Measurements from ENCODE around the gene NCAPD3. TPM values are rescaled to one million over a fixed set of nuclear protein-coding genes. Genes with fewer than 3 reads are reported as not detected.

The NCAPD3 gene
- total RNA-seq, 1 experiment from 2014 or later: 63.0 TPM

DNA sequence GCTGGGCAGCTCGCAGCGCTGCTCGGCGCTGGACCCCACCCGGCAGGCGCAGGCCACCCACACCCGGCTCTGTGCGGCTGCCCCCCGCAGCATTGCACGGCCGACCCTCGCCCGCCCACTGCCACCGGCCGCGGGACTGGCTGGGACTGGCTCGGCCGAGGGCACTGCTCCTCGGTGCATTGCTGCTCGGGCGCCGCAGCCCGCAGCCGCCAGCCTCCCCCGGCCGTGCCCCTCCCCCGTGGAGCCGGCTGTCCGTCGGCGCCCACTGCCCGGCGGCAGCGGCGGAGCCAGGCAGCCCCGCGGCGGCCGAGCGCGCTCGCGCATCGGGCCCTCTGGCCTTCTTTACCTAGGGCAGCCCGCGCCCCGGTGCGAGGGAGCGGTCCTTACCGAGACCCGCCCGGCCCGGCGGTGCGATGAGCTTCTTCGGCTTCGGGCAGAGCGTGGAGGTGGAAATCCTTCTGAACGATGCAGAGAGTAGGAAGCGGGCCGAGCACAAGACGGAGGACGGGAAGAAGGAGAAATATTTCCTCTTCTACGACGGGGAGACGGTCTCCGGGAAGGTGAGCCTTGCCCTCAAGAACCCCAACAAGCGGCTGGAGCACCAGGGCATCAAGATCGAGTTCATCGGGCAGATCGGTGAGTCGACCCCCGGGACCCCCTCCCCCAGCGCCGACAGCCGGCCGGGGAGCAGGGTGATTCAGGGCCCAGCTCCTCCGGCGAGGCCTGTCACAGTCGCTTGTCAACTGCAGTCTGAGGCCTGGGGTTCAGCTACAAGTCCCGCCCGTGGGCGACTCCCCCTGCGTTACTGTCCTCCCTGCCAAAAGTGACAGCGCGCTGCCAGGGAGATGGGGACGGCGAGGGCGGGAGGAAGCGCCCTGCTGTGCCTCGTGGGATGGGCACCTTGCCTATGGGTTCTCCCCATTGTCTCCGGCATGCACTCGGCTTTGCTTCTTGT is 1.2 kb upstream of the NCAPD3 start:
- CTCF ChIA-PET: interaction anchor here (0.6 to 3.3 kb wide), 13 partner anchors 10 to 297 kb away, joined by 3 to 22 read pairs (median 4); partner anchors contain the start of genes ACAD8, GLB1L2, GLB1L3 and THYN1
- POLR2A ChIA-PET: interaction anchor here (1.2 kb wide), 1 partner anchor 29 kb away, joined by 4 read pairs; the partner anchor contains the start of genes ACAD8 and THYN1
- TF ChIP-seq, protein P1, sequence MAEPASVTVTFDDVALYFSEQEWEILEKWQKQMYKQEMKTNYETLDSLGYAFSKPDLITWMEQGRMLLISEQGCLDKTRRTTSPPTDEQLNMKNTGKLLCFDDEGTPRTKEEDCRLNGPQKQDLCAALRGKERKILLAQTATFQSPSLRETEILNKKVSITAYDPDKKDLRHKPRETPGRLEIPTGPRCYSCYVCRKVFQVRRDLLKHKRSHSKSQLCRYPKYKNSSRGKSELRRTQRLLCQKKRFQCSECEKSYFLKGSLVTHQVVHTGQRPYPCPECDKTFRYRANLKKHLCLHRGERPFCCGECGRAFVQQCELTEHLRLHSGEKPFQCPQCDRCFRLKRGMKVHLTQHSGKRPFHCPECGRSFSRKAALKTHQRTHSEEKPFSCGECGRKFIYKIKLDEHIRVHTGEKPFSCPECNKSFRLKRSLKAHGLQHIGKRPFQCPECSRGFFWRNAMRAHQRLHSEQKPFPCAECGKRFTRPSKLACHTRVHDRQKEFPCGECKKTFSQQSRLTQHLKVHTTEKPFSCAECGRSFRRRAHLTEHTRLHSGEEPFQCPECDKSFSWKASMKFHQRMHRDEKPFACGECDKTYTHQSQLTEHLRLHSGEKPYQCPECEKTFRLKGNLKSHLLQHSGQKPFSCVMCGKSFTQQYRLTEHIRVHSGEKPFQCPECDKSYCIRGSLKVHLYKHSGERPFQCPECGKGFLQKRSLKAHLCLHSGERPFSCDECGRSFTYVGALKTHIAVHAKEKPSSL (CRISPR knock-in tag; conservative IDR thresholded peaks at IDR 0.05): no peak
- TF ChIP-seq, protein P2, sequence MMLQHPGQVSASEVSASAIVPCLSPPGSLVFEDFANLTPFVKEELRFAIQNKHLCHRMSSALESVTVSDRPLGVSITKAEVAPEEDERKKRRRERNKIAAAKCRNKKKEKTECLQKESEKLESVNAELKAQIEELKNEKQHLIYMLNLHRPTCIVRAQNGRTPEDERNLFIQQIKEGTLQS (CRISPR knock-in tag; conservative IDR thresholded peaks at IDR 0.05): no peak
- TF ChIP-seq GABPB1 (CRISPR knock-in tag; IDR thresholded peaks at IDR 0.05): 0 out of 2 replicates have a peak, but pooled peaks have one; percentile 4
- TF ChIP-seq, protein P3, sequence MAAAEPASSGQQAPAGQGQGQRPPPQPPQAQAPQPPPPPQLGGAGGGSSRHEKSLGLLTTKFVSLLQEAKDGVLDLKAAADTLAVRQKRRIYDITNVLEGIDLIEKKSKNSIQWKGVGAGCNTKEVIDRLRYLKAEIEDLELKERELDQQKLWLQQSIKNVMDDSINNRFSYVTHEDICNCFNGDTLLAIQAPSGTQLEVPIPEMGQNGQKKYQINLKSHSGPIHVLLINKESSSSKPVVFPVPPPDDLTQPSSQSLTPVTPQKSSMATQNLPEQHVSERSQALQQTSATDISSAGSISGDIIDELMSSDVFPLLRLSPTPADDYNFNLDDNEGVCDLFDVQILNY (CRISPR knock-in tag; IDR thresholded peaks at IDR 0.05): no peak
- TF ChIP-seq, protein P4, sequence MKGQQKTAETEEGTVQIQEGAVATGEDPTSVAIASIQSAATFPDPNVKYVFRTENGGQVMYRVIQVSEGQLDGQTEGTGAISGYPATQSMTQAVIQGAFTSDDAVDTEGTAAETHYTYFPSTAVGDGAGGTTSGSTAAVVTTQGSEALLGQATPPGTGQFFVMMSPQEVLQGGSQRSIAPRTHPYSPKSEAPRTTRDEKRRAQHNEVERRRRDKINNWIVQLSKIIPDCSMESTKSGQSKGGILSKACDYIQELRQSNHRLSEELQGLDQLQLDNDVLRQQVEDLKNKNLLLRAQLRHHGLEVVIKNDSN (CRISPR knock-in tag; IDR thresholded peaks at IDR 0.05): no peak
- no peak for TF ChIP-seq CREM (CRISPR knock-in tag; IDR thresholded peaks at IDR 0.05)
- TF ChIP-seq MYBL2 (CRISPR knock-in tag; IDR thresholded peaks at IDR 0.05): no peak
- TF ChIP-seq ZNF416 (CRISPR knock-in tag; IDR thresholded peaks at IDR 0.05): no peak
- TF ChIP-seq PRRX2 (CRISPR knock-in tag; IDR thresholded peaks at IDR 0.05): 0 out of 2 replicates have a peak, but pooled peaks have one; percentile 8
- TF ChIP-seq, protein P5, sequence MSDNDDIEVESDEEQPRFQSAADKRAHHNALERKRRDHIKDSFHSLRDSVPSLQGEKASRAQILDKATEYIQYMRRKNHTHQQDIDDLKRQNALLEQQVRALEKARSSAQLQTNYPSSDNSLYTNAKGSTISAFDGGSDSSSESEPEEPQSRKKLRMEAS (CRISPR knock-in tag; IDR thresholded peaks at IDR 0.05): 0 out of 2 replicates have a peak, but pooled peaks have one; percentile 18
- TF ChIP-seq, protein P6, sequence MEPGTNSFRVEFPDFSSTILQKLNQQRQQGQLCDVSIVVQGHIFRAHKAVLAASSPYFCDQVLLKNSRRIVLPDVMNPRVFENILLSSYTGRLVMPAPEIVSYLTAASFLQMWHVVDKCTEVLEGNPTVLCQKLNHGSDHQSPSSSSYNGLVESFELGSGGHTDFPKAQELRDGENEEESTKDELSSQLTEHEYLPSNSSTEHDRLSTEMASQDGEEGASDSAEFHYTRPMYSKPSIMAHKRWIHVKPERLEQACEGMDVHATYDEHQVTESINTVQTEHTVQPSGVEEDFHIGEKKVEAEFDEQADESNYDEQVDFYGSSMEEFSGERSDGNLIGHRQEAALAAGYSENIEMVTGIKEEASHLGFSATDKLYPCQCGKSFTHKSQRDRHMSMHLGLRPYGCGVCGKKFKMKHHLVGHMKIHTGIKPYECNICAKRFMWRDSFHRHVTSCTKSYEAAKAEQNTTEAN (CRISPR knock-in tag; IDR thresholded peaks at IDR 0.05): 0 out of 2 replicates have a peak, but pooled peaks have one; percentile 32
- no peak for TF ChIP-seq CREB1 (CRISPR knock-in tag; IDR thresholded peaks at IDR 0.05)
- no peak for TF ChIP-seq NFE2L1 (CRISPR knock-in tag; IDR thresholded peaks at IDR 0.05)
- TF ChIP-seq, protein P7, sequence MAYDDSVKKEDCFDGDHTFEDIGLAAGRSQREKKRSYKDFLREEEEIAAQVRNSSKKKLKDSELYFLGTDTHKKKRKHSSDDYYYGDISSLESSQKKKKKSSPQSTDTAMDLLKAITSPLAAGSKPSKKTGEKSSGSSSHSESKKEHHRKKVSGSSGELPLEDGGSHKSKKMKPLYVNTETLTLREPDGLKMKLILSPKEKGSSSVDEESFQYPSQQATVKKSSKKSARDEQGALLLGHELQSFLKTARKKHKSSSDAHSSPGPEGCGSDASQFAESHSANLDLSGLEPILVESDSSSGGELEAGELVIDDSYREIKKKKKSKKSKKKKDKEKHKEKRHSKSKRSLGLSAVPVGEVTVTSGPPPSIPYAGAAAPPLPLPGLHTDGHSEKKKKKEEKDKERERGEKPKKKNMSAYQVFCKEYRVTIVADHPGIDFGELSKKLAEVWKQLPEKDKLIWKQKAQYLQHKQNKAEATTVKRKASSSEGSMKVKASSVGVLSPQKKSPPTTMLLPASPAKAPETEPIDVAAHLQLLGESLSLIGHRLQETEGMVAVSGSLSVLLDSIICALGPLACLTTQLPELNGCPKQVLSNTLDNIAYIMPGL (CRISPR knock-in tag; IDR thresholded peaks at IDR 0.05): 0 out of 2 replicates have a peak, but pooled peaks have one; percentile 53
- TF ChIP-seq, protein P8, sequence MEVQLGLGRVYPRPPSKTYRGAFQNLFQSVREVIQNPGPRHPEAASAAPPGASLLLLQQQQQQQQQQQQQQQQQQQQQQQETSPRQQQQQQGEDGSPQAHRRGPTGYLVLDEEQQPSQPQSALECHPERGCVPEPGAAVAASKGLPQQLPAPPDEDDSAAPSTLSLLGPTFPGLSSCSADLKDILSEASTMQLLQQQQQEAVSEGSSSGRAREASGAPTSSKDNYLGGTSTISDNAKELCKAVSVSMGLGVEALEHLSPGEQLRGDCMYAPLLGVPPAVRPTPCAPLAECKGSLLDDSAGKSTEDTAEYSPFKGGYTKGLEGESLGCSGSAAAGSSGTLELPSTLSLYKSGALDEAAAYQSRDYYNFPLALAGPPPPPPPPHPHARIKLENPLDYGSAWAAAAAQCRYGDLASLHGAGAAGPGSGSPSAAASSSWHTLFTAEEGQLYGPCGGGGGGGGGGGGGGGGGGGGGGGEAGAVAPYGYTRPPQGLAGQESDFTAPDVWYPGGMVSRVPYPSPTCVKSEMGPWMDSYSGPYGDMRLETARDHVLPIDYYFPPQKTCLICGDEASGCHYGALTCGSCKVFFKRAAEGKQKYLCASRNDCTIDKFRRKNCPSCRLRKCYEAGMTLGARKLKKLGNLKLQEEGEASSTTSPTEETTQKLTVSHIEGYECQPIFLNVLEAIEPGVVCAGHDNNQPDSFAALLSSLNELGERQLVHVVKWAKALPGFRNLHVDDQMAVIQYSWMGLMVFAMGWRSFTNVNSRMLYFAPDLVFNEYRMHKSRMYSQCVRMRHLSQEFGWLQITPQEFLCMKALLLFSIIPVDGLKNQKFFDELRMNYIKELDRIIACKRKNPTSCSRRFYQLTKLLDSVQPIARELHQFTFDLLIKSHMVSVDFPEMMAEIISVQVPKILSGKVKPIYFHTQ (CRISPR knock-in tag; IDR thresholded peaks at IDR 0.05): no peak
- TF ChIP-seq RORB (CRISPR knock-in tag; IDR thresholded peaks at IDR 0.05): no peak
- TF ChIP-seq ESRRA (CRISPR knock-in tag; IDR thresholded peaks at IDR 0.05; ENCODE audit: borderline replicate concordance): no peak
- peak; percentile 79 for TF ChIP-seq SP1 (CRISPR knock-in tag; conservative IDR thresholded peaks at IDR 0.05)
- TF ChIP-seq, protein P9, sequence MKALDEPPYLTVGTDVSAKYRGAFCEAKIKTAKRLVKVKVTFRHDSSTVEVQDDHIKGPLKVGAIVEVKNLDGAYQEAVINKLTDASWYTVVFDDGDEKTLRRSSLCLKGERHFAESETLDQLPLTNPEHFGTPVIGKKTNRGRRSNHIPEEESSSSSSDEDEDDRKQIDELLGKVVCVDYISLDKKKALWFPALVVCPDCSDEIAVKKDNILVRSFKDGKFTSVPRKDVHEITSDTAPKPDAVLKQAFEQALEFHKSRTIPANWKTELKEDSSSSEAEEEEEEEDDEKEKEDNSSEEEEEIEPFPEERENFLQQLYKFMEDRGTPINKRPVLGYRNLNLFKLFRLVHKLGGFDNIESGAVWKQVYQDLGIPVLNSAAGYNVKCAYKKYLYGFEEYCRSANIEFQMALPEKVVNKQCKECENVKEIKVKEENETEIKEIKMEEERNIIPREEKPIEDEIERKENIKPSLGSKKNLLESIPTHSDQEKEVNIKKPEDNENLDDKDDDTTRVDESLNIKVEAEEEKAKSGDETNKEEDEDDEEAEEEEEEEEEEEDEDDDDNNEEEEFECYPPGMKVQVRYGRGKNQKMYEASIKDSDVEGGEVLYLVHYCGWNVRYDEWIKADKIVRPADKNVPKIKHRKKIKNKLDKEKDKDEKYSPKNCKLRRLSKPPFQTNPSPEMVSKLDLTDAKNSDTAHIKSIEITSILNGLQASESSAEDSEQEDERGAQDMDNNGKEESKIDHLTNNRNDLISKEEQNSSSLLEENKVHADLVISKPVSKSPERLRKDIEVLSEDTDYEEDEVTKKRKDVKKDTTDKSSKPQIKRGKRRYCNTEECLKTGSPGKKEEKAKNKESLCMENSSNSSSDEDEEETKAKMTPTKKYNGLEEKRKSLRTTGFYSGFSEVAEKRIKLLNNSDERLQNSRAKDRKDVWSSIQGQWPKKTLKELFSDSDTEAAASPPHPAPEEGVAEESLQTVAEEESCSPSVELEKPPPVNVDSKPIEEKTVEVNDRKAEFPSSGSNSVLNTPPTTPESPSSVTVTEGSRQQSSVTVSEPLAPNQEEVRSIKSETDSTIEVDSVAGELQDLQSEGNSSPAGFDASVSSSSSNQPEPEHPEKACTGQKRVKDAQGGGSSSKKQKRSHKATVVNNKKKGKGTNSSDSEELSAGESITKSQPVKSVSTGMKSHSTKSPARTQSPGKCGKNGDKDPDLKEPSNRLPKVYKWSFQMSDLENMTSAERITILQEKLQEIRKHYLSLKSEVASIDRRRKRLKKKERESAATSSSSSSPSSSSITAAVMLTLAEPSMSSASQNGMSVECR (CRISPR knock-in tag; IDR thresholded peaks at IDR 0.05; ENCODE audit: borderline replicate concordance): peak; percentile 41; the same call in 1 of the 2 replicates
- no peak for TF ChIP-seq JAZF1 (CRISPR knock-in tag; IDR thresholded peaks at IDR 0.05)
- TF ChIP-seq ZNF671 (CRISPR knock-in tag; IDR thresholded peaks at IDR 0.05): no peak

More for the DNA sequence above, 1.2 kb upstream of the NCAPD3 start:
- Mint-ChIP-seq H3K9me3 (no peaks in the 10 kb centered on the region), H3K27me3 (ENCODE audit: low read depth) (peaks cover 8% of the 10 kb centered on the region), H3K4me3 (peak overlapping the region; percentile 93), H3K36me3 (peaks cover 9% of the 10 kb centered on the region), H3K4me1 (peaks cover 35% of the 10 kb centered on the region), H3K27ac (no peak overlapping the region)
- DNase-seq (ENCODE audit: low spot score) (peak; percentile 30), ATAC-seq (peak; percentile 34)
